GM21515 (cell line): ENCODE results near the gene GUCD1.

Experiments
- ATAC-seq: cut with Tn5 transposase; IDR thresholded peaks from one replicate; pipeline ENCODE4 v1.9.1; 2021; ENCODE audit not compliant: unreplicated experiment

GUCD1 gene

GRCh38 chr22:24504956-24505736 is 49.8 kb downstream of the GUCD1 start:
- no peak for ATAC-seq

GRCh38 chr22:24504540-24504939 is 50.4 kb downstream of the GUCD1 start:
- no peak for ATAC-seq

- no peak for ATAC-seq
Measured at GRCh38 chr22:24503843-24504338, 51.0 kb downstream of the GUCD1 start.

GRCh38 chr22:24503137-24503842 is 51.6 kb downstream of the GUCD1 start:
- ATAC-seq: no peak

GRCh38 chr22:24502541-24502940 is 52.4 kb downstream of the GUCD1 start:
- ATAC-seq: no peak

GRCh38 chr22:24502034-24502433 is 52.9 kb downstream of the GUCD1 start:
- no peak for ATAC-seq

- no peak for ATAC-seq
Measured at GRCh38 chr22:24501301-24502005, 53.5 kb downstream of the GUCD1 start.

- ATAC-seq: no peak
Measured at GRCh38 chr22:24500277-24500820, 54.6 kb downstream of the GUCD1 start.

GRCh38 chr22:24499706-24500276 is 55.1 kb downstream of the GUCD1 start:
- ATAC-seq: no peak

- no peak for ATAC-seq
Measured at GRCh38 chr22:24498824-24499223, 56.1 kb downstream of the GUCD1 start.

GRCh38 chr22:24497841-24498258 is 57.1 kb downstream of the GUCD1 start:
- ATAC-seq: no peak

- ATAC-seq: no peak
Measured at GRCh38 chr22:24496661-24497060, 58.3 kb downstream of the GUCD1 start.

GRCh38 chr22:24496234-24496633 is 58.7 kb downstream of the GUCD1 start:
- ATAC-seq: no peak

GRCh38 chr22:24495365-24495675 is 59.6 kb downstream of the GUCD1 start:
- no peak for ATAC-seq

- no peak for ATAC-seq
Measured at GRCh38 chr22:24494528-24495364, 60.2 kb downstream of the GUCD1 start, which contains the start of gene UPB1. Gene UPB1, plus strand, starts transcription at chr22:24495332. Its CDS starts 72 bp downstream, at chr22:24495404.

- no peak for ATAC-seq
Measured at GRCh38 chr22:24494167-24494527, 60.8 kb downstream of the GUCD1 start.

GRCh38 chr22:24492391-24492790 is 62.5 kb downstream of the GUCD1 start:
- ATAC-seq: no peak
